ENCODE results near the gene KCNMA1. TPM values are rescaled to one million over a fixed set of nuclear protein-coding genes. Genes with fewer than 3 reads are reported as not detected.
A peak's percentile ranks its signal among the peaks of the same experiment; 100 is the strongest.

The KCNMA1 gene
- total RNA-seq, 4 donors from 2014 or later, result 146 to 300 (median 265) TPM

DNA sequence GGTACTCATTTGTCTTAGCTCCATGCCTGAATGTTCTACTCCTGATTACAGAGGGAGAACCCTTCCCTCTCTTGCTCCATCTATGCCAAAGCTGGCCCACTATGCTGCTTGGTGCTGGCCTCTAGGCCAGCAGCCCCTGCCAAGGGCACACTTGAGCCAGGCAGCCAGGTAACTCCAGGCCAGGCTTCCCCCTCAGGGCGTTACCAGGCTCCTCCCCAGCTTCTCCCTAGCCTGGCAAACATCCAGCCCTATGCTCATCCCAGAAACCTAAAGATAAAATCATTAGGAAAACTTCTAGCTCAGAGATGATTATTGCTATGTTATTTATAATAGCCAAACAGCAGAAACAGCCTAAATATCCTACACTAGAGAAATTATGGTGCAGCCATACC is 103.7 kb downstream of the KCNMA1 start:
- intact Hi-C loops (cut with DNase I), result no loop called here
- H3K36me3 ChIP-seq, result no peaks in the 10 kb centered on the region
- no peak overlapping the region for H3K4me3 ChIP-seq
- WGBS, result 33% methylated on average over 1 of the region's 1 CpG
- DNase-seq (ENCODE audit: extremely low spot score), result no peak
- no peaks in the 10 kb centered on the region for H3K9me3 ChIP-seq
- peaks cover 6 to 88% (median 83%) of the 10 kb centered on the region in 4 donors for H3K4me1 ChIP-seq
- H3K27me3 ChIP-seq, result no peaks in the 10 kb centered on the region
- H3K27ac ChIP-seq (replicated peaks in 1 of 4), result peak overlapping the region; percentile 68 to 79 (median 72)
- TF ChIP-seq EP300 (IDR thresholded peaks at IDR 0.05) (no peak), POLR2A (IDR thresholded peaks at IDR 0.05; ENCODE audit: low read depth) (no peak), POLR2AphosphoS5 (IDR thresholded peaks at IDR 0.05) (no peak)
- TF ChIP-seq, protein P1, sequence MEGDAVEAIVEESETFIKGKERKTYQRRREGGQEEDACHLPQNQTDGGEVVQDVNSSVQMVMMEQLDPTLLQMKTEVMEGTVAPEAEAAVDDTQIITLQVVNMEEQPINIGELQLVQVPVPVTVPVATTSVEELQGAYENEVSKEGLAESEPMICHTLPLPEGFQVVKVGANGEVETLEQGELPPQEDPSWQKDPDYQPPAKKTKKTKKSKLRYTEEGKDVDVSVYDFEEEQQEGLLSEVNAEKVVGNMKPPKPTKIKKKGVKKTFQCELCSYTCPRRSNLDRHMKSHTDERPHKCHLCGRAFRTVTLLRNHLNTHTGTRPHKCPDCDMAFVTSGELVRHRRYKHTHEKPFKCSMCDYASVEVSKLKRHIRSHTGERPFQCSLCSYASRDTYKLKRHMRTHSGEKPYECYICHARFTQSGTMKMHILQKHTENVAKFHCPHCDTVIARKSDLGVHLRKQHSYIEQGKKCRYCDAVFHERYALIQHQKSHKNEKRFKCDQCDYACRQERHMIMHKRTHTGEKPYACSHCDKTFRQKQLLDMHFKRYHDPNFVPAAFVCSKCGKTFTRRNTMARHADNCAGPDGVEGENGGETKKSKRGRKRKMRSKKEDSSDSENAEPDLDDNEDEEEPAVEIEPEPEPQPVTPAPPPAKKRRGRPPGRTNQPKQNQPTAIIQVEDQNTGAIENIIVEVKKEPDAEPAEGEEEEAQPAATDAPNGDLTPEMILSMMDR (IDR thresholded peaks at IDR 0.05), result no peak

DNA sequence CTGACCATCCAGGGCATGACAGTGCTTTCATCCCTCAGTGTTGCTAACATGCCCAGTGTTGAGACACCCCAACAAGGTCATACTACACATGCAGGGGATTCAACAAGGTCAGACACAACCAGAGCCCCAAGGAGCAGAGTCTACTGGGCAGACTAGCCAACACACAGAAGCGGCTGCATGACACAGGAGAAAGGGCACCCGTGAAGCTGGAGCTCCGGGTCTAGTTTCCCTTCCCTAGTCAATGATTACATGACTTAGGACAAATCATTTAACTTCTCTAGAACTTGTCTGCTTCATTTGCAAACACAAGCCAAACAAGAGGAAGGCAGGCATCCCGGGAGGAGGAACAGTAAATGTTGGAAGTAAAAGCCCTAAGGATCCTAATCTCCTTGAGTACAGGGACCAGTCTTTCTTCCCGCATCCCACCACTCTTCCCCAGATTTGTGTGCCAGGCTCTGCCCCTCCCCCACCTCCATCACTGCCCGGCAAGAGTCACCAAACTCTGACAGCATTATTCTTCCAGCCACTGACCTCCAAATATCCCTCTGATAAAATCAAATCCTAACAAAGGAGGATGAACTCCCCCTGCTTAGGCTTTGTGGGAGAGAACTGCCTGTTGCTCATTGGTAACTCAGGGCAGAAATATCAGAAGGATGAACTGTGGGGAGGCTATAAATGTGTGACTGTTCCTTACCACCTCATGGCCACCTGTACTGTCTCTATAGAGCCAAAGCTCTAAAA is 104.3 kb downstream of the KCNMA1 start:
- H3K4me3 ChIP-seq, result no peak overlapping the region
- no peak for DNase-seq (ENCODE audit: extremely low spot score)
- 55% methylated on average over 6 of the region's 6 CpGs for WGBS
- no peaks in the 10 kb centered on the region for H3K36me3 ChIP-seq
- peaks cover 6 to 85% (median 79%) of the 10 kb centered on the region in 4 donors for H3K4me1 ChIP-seq
- H3K9me3 ChIP-seq, result no peaks in the 10 kb centered on the region
- intact Hi-C loops (cut with DNase I), result no loop called here
- TF ChIP-seq EP300 (IDR thresholded peaks at IDR 0.05), result no peak
- TF ChIP-seq, protein P1 (IDR thresholded peaks at IDR 0.05), result no peak
- no peak for TF ChIP-seq POLR2A (IDR thresholded peaks at IDR 0.05; ENCODE audit: low read depth)
- no peak for TF ChIP-seq POLR2AphosphoS5 (IDR thresholded peaks at IDR 0.05)
- peak overlapping the region; percentile 68 to 79 (median 72) for H3K27ac ChIP-seq (replicated peaks in 1 of 4)
- H3K27me3 ChIP-seq, result no peaks in the 10 kb centered on the region

DNA sequence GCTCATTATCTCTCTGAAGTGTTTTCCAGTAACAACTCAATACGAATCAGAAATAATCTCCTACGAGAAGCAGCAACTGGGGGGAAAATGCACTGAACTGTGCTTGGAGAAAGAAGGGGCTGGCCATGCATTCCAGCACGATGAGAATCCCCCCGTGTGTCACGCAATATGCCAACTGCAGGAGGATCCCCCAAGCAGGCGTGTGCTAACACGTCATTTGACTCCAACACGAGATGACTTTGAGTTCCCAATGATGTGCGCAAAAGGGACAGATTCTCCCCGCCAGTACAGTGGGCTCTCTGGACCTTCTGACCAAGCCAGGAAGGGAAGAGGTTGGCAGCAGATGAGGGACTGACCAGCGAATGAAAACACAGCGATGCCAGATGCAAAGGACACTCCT is 105.5 kb downstream of the KCNMA1 start:
- no peak for DNase-seq (ENCODE audit: extremely low spot score)
- Histone ChIP-seq H3K27me3 (no peaks in the 10 kb centered on the region), H3K27ac (replicated peaks in 1 of 4) (peak overlapping the region; percentile 68 to 79 (median 72)), H3K4me3 (no peak overlapping the region), H3K9me3 (no peaks in the 10 kb centered on the region), H3K36me3 (no peaks in the 10 kb centered on the region), H3K4me1 (peaks cover 6 to 84% (median 77%) of the 10 kb centered on the region in 4 donors)
- TF ChIP-seq EP300 (IDR thresholded peaks at IDR 0.05) (no peak), POLR2A (IDR thresholded peaks at IDR 0.05; ENCODE audit: low read depth) (no peak), POLR2AphosphoS5 (IDR thresholded peaks at IDR 0.05) (no peak)
- TF ChIP-seq, protein P1 (IDR thresholded peaks at IDR 0.05), result no peak
- intact Hi-C loops (cut with DNase I), result no loop called here
- 80% methylated on average over 12 of the region's 12 CpGs for WGBS

DNA sequence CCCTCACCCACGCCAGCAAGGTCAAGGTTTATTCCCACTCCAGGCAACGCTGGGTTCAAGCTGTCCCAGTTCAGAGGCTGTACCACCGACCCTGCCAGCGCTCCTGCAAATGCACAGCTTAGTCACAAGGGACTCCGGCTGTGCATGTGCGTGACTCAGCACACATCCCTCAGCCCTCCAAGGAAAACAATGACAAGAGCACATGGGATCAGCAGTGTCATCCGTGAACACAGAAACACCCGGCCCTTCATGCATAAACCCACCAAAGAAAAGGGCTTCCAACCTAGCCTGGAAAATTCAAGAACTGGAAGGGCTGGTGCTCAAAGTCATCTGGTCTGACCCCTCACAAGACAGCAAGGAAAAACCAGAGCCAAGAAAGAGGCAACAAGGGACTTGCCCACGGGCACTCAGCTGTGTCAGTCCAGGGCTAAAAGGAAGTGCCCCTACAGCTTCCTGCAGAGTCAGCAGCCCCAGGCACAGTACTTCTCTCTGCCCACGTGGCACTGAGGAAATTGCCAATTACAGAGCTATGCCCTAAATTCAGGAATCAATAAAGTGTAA is 106.1 kb downstream of the KCNMA1 start:
- H3K27me3 ChIP-seq, result no peaks in the 10 kb centered on the region
- intact Hi-C loops (cut with DNase I), result no loop called here
- no peak for TF ChIP-seq EP300 (IDR thresholded peaks at IDR 0.05)
- peak; percentile 61 to 84 for TF ChIP-seq POLR2AphosphoS5 (IDR thresholded peaks at IDR 0.05)
- TF ChIP-seq POLR2A (IDR thresholded peaks at IDR 0.05; ENCODE audit: low read depth), result no peak
- TF ChIP-seq, protein P1 (IDR thresholded peaks at IDR 0.05), result no peak
- peaks cover 6 to 87% (median 79%) of the 10 kb centered on the region in 4 donors for H3K4me1 ChIP-seq
- H3K9me3 ChIP-seq, result no peaks in the 10 kb centered on the region
- peak overlapping the region; percentile 68 to 79 (median 72) for H3K27ac ChIP-seq (replicated peaks in 1 of 4)
- 19% methylated on average over 9 of the region's 10 CpGs for WGBS
- no peak overlapping the region for H3K4me3 ChIP-seq
- no peaks in the 10 kb centered on the region for H3K36me3 ChIP-seq
- no peak for DNase-seq (ENCODE audit: extremely low spot score)
